Measurements from ENCODE around the gene GALNT2.
A peak's percentile ranks its signal among the peaks of the same experiment; 100 is the strongest.

The GALNT2 gene

GRCh38 chr1:230280054-230280795 is 213.2 kb downstream of the GALNT2 start:
- no peak for TF ChIP-seq CTCF (IDR thresholded peaks at IDR 0.05; ENCODE audit: control insufficient read depth, extremely low read depth, insufficient read depth)
- H3K4me3 ChIP-seq (ENCODE audit: low read depth, low read length): no peak overlapping the region
- no peak for DNase-seq (ENCODE audit: low read depth)

GRCh38 chr1:230280906-230281413 is 213.9 kb downstream of the GALNT2 start:
- no peak for TF ChIP-seq CTCF (IDR thresholded peaks at IDR 0.05; ENCODE audit: control insufficient read depth, extremely low read depth, insufficient read depth)
- no peak overlapping the region for H3K4me3 ChIP-seq (ENCODE audit: low read depth, low read length)
- DNase-seq (ENCODE audit: low read depth): no peak

GRCh38 chr1:230281556-230281955 is 214.5 kb downstream of the GALNT2 start:
- TF ChIP-seq CTCF (IDR thresholded peaks at IDR 0.05; ENCODE audit: control insufficient read depth, extremely low read depth, insufficient read depth): no peak
- no peak for DNase-seq (ENCODE audit: low read depth)
- no peak overlapping the region for H3K4me3 ChIP-seq (ENCODE audit: low read depth, low read length)

GRCh38 chr1:230282157-230282556 is 215.1 kb downstream of the GALNT2 start:
- TF ChIP-seq CTCF (IDR thresholded peaks at IDR 0.05; ENCODE audit: control insufficient read depth, extremely low read depth, insufficient read depth): no peak
- H3K4me3 ChIP-seq (ENCODE audit: low read depth, low read length): no peak overlapping the region
- DNase-seq (ENCODE audit: low read depth): peak; percentile 62

- H3K4me3 ChIP-seq (ENCODE audit: low read depth, low read length): no peak overlapping the region
- no peak for DNase-seq (ENCODE audit: low read depth)
- no peak for TF ChIP-seq CTCF (IDR thresholded peaks at IDR 0.05; ENCODE audit: control insufficient read depth, extremely low read depth, insufficient read depth)
These were observed 216.6 kb downstream of the GALNT2 start for GRCh38 chr1:230283678-230284077.

GRCh38 chr1:230284891-230285290 is 217.9 kb downstream of the GALNT2 start:
- H3K4me3 ChIP-seq (ENCODE audit: low read depth, low read length): no peak overlapping the region
- no peak for DNase-seq (ENCODE audit: low read depth)
- TF ChIP-seq CTCF (IDR thresholded peaks at IDR 0.05; ENCODE audit: control insufficient read depth, extremely low read depth, insufficient read depth): no peak

GRCh38 chr1:230285351-230285750 is 218.3 kb downstream of the GALNT2 start:
- no peak for DNase-seq (ENCODE audit: low read depth)
- TF ChIP-seq CTCF (IDR thresholded peaks at IDR 0.05; ENCODE audit: control insufficient read depth, extremely low read depth, insufficient read depth): no peak

More at GRCh38 chr1:230285351-230285750, 218.3 kb downstream of the GALNT2 start:
- no peak overlapping the region for H3K4me3 ChIP-seq (ENCODE audit: low read depth, low read length)
